GM21717 (cell line): ENCODE measurements around the gene PLEKHN1.
A peak's percentile ranks its signal among the peaks of the same experiment; 100 is the strongest.
"Not testable (repeated sequence)": the region's sequence is repeated elsewhere in the genome, so short reads cannot be mapped to it uniquely, and the experiment has no call there.

Experiments
- ATAC-seq: cut with Tn5 transposase; IDR thresholded peaks from one replicate; pipeline ENCODE4 v1.9.1; 2021; ENCODE audit warnings: mild to moderate bottlenecking, moderate library complexity; ENCODE audit not compliant: unreplicated experiment

Gene PLEKHN1

GRCh38 chr1:1005774-1006304 lies 39.6 kb downstream of the PLEKHN1 start:
- ATAC-seq = no peak

GRCh38 chr1:1006305-1007159 lies 40.2 kb downstream of the PLEKHN1 start:
- ATAC-seq = no peak

- not testable (repeated sequence) for ATAC-seq
These were observed 43.8 kb downstream of the PLEKHN1 start for GRCh38 chr1:1010131-1010530.

- no peak for ATAC-seq
These were observed 45.2 kb downstream of the PLEKHN1 start for GRCh38 chr1:1011396-1011949.

GRCh38 chr1:1012736-1013104 lies 46.4 kb downstream of the PLEKHN1 start:
- ATAC-seq = peak; percentile 4

GRCh38 chr1:1013105-1013921 lies 47.0 kb downstream of the PLEKHN1 start, which contains the start of gene ISG15:
TSS of gene ISG15 (plus strand) at chr1:1013497. CDS start at chr1:1013574, 77 bp downstream.
- peak; percentile 80 for ATAC-seq

- peak; percentile 4 for ATAC-seq
These were observed 47.8 kb downstream of the PLEKHN1 start for GRCh38 chr1:1013922-1014648.

- no peak for ATAC-seq
These were observed 48.8 kb downstream of the PLEKHN1 start for GRCh38 chr1:1014799-1015681.

- ATAC-seq = not testable (repeated sequence)
These were observed 51.4 kb downstream of the PLEKHN1 start for GRCh38 chr1:1017397-1018320.

- ATAC-seq = not testable (repeated sequence)
These were observed 52.0 kb downstream of the PLEKHN1 start for GRCh38 chr1:1018321-1018685.

GRCh38 chr1:1019122-1019999 lies 53.1 kb downstream of the PLEKHN1 start:
- ATAC-seq = peak; percentile 56

- ATAC-seq = peak; percentile 19
These were observed 53.7 kb downstream of the PLEKHN1 start, which contains the start of gene AGRN for GRCh38 chr1:1020000-1020404. TSS of gene AGRN (plus strand) at chr1:1020120. CDS start at chr1:1020173, 53 bp downstream.

- peak; percentile 13 for ATAC-seq
These were observed 54.2 kb downstream of the PLEKHN1 start for GRCh38 chr1:1020415-1021009.

GRCh38 chr1:1021010-1021919 lies 55.0 kb downstream of the PLEKHN1 start:
- no peak for ATAC-seq

GRCh38 chr1:1021920-1022259 lies 55.6 kb downstream of the PLEKHN1 start:
- ATAC-seq = no peak
